Activated CD4-positive, CD25-positive, alpha-beta regulatory T cell treated with anti-CD3 and anti-CD28 coated beads, Interleukin-2, amount 50 U/mL, for 72 hours (primary cell): ENCODE data around the gene NFYC.

Experiments used
- DNase-seq: peaks from one replicate; pipeline ENCODE4 v3.0.0; 2021

The NFYC gene

GRCh38 chr1:40762144-40762923, 70.8 kb downstream of the NFYC start:
- no peak for DNase-seq

DNA sequence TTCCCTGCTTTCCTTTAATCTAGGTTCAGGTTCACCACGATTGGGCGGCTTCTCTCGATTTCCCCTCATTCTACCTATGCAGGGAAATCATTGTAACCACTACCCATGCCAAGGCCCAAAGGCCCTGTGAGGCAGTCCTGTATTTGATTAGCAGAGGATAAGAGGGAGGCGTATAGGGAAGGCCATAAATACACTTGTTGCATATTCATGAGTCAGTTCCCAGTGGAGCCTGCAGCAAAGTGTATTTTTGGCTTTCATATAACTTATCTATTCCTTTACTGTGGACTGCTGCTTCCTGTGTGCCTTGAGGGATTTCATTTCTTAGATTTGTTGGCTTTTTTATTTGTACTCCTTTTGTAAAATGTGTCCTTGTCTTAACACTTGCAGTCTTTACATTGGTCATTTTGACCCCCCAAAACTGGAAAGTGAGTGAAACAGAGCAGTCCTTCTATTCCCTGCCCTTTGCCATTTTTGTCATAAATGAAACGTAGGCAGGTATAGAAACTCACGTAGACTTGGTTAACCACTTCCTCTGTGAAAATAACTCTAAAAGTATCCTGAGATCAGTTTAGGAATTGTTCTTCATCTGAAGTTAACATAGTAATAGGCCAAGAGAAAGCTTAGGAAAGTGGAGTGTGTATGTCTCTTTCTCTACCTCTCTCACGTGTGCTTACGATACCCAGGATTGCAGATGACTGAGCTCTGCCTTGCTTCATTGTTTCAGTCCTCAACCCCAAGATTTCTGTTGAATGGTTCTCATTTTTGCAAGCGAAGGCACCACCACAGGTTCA, 72.4 kb downstream of the NFYC start:
- DNase-seq, result no peak

DNA sequence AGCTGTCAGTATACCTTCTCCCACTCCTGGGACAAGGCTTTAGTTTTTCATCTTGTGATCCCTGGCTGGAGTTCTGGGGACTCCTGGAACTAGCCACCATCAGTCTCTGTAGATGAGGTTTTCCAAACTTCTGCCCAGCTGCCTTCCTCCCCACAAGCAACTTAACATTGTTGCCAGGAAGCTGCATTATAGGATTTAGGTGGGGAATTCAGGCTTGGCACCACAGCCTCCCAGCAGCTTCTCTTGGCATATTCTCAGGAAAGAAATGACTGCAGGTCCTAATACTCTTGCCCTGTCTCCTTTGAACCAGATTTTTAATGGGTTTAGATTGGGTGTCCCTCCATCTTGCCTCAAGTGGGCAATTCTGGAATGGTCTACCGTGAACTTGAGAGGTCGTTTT, 73.5 kb downstream of the NFYC start:
- DNase-seq, result no peak

GRCh38 chr1:40766017-40766416, 74.5 kb downstream of the NFYC start:
- DNase-seq, result no peak

DNA sequence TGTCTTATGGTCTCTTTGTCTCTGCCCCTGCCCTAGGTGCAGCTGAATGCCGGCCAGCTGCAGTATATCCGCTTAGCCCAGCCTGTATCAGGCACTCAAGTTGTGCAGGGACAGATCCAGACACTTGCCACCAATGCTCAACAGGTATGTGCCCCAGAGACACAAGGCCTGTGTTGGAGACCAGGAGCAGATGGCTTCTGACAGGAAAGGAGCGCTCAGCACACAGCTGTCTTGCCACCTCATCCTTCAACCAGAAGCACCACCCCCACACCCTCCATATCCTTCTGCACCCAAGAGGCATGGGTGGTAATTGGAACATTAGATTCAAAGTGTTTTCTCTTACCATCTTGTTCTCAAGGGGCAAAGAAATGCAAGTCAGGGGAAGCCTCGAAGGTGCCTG, 75.1 kb downstream of the NFYC start:
- no peak for DNase-seq

DNA sequence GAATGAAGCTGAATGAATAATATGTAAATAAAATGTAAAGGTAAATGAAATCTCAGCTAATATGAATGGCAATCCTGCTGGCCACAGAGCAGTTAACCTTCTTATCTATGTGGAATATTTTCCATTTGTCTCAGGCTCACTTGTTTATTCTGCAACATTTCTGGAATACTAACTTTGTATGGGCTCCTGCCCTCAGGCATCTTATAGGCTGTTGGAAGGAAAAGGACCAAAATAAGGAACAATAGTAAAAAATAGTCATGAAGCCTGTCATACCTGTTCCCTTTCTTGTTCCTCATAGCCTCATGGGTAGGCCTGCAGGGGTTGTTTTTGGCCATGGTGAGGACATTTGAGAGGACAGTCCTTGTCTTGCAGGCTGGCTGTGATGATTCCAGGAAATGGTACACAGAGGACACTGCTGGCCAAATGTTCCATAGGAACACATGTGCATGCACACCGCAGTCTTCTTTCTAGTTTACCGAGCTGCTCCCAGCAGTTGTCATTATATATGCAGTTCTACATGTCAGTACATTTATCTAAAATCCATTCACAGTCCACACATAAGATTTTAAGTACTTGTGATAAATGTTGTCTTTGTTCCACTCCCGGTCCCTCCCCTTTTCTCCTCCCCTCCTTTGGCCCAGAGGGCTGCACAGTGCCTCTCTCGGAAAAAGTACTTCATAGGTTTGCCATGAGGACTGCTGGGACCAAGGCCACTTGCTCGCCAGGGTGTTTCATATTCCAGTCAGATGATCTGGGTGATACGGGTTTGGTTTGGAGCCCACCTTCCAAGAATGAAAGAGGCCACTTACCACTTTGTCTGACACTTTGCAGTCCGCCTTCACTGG, 76.9 kb downstream of the NFYC start:
- no peak for DNase-seq

- DNase-seq, result no peak
These were observed 78.3 kb downstream of the NFYC start for GRCh38 chr1:40769815-40770214.

GRCh38 chr1:40770296-40771070, 79.0 kb downstream of the NFYC start:
- no peak for DNase-seq

DNA sequence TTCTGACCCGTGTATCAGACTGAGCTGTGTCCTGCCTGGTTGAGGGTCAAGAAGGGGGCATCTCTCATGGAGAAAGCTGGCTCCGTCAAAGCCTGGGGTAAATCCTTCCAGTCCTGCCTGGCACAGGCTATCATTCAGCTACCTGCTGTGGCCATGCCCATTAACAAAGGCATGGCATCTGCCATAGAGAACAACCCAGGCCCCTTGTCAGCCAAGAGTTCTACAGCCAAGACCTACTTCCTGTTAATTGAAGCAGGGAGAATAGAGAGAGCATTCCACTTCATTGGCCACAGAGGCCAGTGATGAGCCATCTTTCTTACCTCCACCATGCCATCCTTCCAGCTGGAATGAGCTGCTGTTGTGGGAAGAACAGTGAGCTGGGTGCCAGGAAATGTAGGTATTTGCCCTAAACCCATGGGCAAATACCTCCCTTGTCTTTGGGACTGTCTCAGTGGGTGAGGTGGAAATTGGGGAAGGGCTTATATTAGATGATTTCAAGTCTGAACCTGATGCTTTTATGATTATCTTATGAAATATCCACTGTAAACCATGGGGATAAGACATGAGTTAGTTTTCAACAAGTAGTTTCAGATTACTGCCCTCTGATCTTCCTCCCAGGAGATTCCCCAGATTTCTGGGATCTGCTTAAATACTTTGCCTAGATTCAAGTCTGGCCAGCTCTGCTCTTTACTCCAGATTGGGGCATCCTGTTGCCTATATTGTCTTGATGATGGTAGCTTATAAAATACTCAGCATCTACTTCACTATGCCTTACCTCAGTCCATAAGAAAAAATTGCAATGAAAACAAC, 80.8 kb downstream of the NFYC start:
- no peak for DNase-seq

DNA sequence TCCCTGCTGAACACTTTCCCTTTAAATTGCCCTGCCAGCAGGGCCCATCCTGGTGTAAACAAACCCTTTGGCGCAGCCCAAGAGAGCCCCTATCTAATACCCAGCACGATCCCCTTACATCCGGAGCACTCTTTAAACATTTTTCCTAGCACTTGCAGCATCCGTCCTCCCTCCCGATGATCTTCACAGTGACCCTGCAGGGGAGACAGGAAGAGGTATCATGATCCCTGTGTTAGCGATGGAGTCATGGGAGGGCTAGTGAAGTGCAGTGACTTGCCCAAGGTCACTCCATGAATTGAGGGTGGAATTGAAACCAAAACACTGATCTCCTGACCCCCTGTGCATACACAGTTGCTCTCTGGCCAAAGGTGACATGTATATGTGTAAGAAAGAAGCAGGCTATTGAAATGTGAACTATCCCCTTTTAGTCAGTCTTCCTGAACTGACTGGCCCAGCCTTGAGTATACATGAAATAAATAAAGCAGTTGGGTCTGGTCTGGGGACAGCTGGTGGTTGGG, 82.3 kb downstream of the NFYC start:
- no peak for DNase-seq

- peak; percentile 72 for DNase-seq
These were observed 82.9 kb downstream of the NFYC start for GRCh38 chr1:40774266-40774998.

- no peak for DNase-seq
These were observed 85.0 kb downstream of the NFYC start for GRCh38 chr1:40776236-40777072.

DNA sequence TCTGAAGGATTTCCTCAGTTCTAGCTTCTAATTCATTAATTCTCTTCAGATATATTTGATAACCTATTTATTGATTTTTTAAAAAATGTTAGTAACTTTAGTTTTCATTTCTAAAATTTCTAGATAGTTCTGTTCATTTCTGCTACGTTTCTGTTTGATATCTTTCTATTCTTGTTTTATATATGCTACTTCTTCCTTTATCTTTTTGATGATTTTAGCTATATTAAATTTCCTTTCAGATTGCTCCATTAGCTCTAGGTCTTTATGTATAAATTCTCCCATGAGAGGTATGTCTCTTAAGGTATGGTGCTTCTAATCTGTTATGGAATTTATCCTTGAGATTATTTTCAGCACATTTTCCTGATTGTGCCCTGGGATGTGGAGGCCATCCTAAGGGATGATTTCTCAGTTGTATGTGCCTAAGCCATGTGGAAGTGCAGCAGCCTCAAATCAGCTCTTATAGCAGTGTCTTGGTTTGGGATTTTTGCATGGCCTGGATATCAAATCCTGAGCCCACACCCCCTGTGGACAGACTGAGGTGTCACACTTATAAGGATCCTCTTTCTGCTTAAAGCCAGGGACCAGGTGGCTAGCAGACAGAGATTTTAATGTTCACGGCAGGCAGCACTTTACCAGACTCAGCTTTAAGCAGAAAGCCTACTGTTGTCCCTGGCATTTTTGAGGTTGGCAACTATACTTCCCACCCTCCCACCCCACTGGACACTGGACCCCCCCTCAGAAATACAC, 85.9 kb downstream of the NFYC start:
- no peak for DNase-seq

DNA sequence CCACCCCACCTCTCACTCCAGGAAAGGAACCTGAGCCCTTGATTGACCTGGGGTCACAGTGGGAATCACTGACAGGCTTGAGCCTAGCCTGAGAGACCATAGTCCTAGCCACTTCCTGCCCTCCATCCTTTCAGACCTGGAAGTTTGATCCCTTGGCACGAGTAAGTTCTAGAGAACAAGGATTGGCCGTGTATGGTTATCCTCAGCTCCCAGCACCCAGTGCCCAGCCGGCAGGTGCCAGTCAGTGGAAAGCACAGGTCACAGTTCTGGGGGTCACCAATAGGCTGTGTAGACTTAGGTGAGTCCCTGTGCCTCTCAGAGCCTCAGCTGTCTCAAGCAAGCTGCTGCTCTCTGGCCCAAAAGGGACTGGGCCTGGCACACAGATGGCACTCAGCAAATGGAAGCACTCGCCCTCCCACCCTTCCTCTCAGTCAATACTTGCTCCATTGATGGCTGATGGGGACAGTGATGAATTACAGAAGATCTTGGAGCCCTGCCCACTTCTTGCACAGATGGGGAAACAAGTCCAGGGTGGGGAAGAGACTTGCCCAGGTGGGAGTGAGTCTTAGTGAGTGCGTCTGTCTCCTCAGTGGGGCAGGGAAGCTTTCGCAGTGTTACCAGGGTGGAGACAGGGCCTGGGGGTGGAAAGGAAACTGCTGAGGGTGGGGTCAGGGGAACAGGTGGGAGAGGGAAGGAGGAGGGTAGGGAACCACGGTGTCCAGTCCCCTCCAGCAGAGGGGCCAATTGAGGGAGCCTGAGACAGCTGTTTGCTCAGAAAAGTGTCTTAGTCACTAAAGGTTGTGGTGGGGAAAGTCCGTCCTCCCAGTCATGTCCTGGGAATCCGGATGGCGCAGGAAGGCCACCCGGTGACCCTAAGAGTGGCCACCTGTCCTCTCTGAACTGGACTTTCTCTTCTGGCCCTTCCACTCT, 89.4 kb downstream of the NFYC start:
- DNase-seq, result no peak

GRCh38 chr1:40781608-40781971, 90.1 kb downstream of the NFYC start:
- no peak for DNase-seq

DNA sequence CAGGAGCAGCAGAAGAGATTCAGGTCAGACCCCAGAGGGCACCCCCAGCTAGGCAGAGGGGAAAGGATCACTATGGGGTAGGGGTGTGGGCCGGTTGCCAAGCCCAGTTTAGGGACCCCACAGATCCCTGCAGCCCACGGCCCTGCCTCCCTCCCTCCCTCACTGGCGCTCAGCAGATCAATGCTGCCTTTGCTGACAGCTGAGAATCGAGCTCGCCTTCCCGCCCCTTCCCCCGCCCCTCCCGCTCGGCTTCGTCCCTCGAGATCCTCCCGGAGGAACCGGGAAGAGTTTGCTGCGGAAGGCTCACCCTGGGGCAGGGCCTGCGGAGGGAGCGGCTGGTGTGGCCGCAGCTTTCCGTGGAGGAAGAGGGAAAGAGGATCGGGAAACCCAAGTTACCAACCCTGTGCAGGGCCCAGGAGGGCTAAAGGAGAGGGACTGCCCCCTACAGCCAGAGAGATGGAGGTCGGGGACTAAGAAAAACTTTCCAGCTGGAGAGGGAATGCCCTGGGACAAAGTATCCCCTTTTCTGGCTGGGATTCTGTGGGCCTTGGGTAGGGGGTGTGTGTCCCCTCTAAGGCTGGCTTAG, 91.0 kb downstream of the NFYC start:
- no peak for DNase-seq
